Frontal cortex (tissue), 4 donors: Measurements from ENCODE around the gene TOR4A. TPM values are rescaled to one million over a fixed set of nuclear protein-coding genes. Genes with fewer than 3 reads are reported as not detected.

ENCODE experiments used
- DNase-seq, 2 donors: peaks; one replicate each; pipeline ENCODE4 v3.0.0; 2012; ENCODE audit warnings: low spot score in 2 of 2
- FAIRE-seq: peaks from 2 replicates; lab custom pipeline; 2012; peaks lifted over from hg19 to GRCh38; lab: Jason Lieb, UNC
- total RNA-seq: library from RNA; depleted of rRNA; stranded (reverse); fragments of >200 nt; gene quantifications from one replicate; pipeline ENCODE4 v1.2.3, GENCODE V29; 2014
- donor health status: control.
- donor health status: control.
- donor health status: control.

The TOR4A gene
- total RNA-seq, 1 donor from 2014 or later: 0.41 TPM

- DNase-seq (peak in 1 of 2 donors; percentile 33), FAIRE-seq (no peak)
Observed at GRCh38 chr9:137313956-137314560, 36.5 kb downstream of the TOR4A start.

GRCh38 chr9:137314561-137315560 lies 37.3 kb downstream of the TOR4A start:
- FAIRE-seq: no peak
- peak; percentile 48 to 58 for DNase-seq

DNA sequence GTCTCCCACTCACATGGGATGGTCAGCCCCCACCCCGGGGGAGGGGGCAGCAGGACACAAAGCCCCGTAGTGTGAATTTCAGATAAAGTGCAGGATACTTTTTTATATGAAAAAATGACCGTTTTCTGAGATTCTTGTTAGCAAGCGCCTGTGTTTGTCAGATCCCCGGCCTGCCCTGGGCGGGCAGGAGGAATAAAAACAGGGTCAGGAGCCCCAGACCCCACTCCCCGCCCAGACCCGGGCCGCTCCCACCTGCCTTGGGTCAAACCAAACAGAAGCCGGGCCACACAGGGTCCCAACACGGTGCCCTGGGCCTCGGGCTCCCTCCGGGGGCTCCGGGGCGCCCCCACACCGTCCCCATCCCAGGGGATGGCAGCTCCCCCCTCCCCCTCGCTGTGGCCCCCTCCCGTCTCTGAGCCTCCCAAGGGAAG lies 38.1 kb downstream of the TOR4A start:
- FAIRE-seq (no peak), DNase-seq (peak in 1 of 2 donors; percentile 46)

DNA sequence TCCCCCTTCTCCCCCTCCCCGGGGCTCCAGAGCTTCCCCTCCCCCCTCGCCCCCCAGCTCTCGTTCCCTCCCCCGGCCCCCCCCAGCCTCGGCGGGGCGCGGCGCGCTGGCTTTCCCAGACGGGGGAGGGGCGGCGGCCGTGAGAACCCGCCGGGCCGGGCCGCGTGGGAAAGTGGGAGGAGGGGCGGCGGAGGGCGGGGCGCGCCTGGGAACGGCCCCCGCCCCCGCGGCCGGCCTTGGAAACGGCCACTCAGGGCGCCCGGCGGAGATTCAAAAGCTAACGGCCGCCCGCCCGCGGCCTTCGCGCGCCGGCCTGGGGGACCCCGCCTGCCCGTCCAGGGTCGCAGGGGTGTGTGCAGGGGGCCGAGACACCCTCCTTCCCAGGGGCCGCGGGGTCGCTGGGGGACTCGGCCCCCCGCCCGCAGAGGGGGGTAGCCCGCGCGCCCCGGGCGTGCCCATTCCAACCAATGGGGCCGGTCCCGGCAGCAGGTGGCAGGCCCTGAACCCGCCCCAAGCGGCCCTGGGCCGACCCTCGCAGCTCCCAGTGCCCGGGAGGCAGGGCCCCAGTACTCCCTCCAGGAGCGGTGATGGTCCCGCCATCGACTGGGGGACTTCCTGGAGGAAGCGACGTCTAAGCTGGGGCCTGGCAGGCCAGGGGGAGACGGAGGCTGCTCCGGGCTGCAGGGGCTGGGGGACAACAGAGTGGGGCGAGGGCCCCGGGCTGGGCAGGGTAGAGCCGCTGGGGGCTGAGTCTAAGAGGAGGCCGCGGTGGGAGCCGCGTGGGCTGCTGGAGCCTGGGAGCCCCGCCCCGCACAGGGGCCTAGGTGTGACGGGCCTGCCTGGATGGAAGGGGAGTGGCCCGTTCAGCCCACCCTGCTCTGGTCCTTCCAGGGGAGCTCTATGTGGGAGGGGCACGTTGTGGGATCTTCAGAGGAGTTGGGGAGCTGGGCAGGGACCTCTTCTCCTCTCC lies 38.8 kb downstream of the TOR4A start:
- no peak for FAIRE-seq
- DNase-seq: peak; percentile 77 to 90

- peak in 1 of 2 donors; percentile 42 for DNase-seq
- FAIRE-seq: no peak
Observed at GRCh38 chr9:137317021-137317717, 39.6 kb downstream of the TOR4A start.

GRCh38 chr9:137317718-137318511 lies 40.4 kb downstream of the TOR4A start:
- FAIRE-seq: no peak
- peak in 1 of 2 donors; percentile 28 for DNase-seq

DNA sequence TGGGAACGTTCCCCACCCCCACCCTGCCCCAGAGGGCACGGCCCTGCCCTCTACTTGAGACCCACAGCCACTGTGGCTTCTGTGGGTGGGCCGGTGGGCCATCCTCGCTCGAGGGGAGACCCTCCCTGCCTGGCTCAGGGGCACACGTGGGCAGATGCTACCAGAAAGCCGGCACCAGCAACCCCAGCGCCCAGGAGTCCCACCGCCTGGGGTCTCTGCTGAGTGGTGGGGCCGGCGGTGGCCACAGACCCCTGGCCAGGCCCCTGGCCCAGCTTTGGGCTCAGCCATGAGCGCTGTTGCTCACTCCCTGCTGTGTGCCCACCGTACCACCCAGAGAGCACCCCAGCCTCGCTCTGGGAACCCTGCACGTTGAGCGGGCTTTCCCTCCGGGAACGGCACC lies 41.1 kb downstream of the TOR4A start:
- DNase-seq: no peak
- FAIRE-seq: no peak

DNA sequence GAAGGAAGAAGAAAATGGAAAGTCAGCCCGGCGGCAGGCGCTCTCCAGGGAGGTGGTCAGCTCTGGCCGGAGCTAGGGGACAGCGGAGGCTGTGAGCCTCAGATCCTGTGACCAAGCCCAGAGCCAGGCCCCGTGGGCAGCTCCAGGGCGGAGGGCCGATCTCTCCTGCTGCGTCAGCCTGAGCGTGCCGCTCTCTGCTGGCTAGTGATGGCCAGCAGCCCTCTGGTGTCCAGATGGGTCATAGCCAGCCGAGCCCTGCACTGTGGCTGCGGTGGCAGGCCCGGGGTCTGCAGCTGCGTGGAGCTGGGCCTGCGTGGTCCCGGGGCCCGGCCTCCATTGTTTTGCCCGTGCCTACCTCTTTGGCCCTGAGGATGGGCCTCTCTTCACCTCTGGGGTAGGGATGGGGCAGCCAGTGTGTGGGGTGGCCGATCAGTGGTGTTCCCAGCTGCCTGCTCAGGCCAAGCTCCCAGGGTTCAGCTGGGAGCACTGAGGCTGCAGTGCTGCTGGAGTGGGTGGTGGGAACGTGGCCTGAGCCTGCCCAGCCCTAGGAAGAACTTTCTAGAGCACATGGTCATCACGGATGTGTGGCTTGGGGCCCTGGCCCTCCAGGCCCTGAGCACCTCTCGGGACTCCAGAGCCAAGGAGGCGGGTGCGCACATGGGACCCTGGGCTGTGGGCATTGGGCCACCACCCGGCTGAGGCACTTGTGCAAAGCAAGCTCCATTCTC lies 41.6 kb downstream of the TOR4A start:
- no peak for FAIRE-seq
- peak; percentile 69 to 88 for DNase-seq

- DNase-seq (no peak), FAIRE-seq (no peak)
Observed at GRCh38 chr9:137319739-137320551, 42.4 kb downstream of the TOR4A start.

DNA sequence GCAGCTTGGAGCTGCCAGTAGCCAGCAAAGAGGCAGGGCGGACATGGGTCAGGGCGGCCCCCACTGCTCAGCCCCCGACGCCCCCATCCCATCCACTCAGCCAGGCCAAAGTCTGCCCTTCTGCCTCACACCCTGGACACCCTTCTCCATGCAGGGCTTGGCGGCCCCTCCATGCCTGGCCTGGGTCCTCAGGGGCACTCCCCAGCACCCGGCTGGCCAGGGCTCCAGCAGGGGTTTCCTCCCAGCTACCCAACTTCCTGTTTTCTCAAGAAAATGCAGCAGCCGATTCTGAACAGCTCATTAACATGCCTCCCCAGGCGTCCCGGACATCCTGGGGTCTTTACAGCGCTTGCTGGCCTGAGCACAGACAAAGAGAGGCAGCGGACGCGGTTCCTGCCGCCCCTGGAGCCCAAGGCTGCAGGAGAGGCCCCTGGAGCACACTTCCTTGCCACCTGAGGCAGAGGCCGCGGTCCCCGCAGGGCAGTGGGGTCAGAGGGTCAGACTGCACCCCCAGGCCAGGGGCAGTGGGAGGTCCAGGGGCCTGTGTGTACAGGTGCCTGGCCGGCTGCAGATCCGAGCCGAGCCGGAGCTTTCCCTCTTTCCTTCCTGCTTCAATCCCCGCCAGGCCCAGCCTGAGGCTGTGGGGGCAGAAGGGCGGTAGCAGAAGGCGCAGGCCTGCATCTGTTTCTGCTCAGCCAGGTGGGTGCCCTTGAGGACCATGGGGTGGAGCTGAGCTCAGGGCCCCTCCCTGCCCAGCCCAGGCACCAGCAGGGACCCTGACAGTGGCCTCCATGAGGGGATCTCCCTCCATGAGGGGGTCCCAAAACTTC lies 43.2 kb downstream of the TOR4A start:
- DNase-seq (peak in 1 of 2 donors; percentile 49), FAIRE-seq (no peak)

GRCh38 chr9:137321726-137322361 lies 44.3 kb downstream of the TOR4A start:
- no peak for DNase-seq
- no peak for FAIRE-seq

- DNase-seq (no peak), FAIRE-seq (no peak)
Observed at GRCh38 chr9:137323531-137324331, 46.2 kb downstream of the TOR4A start.

DNA sequence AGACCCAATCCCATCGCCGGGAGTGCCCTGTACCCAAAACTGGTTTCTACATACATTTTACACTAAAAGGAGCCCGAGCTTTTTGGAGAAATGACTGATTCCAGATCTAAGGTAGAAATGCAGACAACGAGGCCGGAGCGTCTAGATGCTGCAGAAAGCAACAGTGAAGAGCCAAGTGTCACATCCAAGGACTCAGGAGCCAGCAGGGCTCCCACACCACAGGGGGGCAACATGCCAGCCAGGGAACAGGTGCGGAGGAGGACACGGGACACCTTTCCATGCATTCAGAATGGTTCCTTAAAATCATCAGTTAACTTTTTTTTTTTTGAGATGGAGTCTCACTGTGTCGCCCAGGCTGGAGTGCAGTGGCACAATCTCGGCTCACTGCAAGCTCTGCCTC lies 47.6 kb downstream of the TOR4A start:
- DNase-seq (no peak), FAIRE-seq (no peak)

DNA sequence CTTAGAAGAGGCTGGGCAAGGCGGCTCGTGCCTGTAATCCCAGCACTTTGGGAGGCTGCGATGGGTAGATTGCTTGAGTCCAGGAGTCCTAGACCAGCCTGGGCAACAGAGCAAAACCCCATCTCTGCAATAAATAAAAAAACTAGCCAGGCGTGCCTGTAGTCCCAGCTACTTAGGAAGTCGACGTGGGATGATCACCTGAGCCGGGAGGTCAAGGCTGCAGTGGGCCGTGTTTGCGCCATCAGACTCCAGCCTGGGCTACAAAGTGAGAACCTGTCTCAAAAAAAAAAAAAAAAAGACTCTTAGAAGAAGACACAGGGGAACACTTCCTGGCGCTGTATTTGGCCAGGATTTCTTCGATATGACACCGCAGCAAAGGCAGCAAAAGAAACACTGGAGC lies 48.3 kb downstream of the TOR4A start:
- FAIRE-seq (no peak), DNase-seq (no peak)
